Stimulated activated CD4-positive, alpha-beta T cell treated with anti-CD3 and anti-CD28 coated beads, Interleukin-12 subunit alpha, Interleukin-12 subunit beta, amount 100 ng/mL, for 24 hours (primary cell): Measurements from ENCODE around the gene CRMP1.
"Not testable (repeated sequence)": the region's sequence is repeated elsewhere in the genome, so short reads cannot be mapped to it uniquely, and the experiment has no call there.

Experiments used
- DNase-seq, 2 experiments: peaks; one replicate each; pipeline ENCODE4 v3.0.0-alpha.2; 2020; ENCODE audit warnings: low read depth in 2 of 2

Gene CRMP1

DNA sequence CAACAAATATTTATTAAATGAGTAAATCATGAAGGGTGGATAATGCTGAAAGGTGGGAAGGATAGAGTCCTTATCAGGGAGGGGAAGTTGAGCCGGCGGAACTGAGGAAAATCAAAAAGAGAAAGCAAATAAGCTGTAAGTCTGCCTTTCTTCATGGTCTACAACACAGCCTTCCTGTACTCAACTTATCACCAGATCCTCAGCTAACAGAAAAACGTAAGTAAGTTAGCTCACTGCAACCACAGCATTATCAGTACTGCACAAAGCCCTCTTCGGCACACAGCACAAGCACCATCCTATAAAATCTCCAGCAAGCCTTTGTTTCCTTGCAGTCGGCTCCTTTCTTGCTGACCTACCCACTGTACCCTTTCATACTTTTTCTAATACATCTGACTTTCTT, 70.3 kb downstream of the CRMP1 start:
- no peak for DNase-seq

DNA sequence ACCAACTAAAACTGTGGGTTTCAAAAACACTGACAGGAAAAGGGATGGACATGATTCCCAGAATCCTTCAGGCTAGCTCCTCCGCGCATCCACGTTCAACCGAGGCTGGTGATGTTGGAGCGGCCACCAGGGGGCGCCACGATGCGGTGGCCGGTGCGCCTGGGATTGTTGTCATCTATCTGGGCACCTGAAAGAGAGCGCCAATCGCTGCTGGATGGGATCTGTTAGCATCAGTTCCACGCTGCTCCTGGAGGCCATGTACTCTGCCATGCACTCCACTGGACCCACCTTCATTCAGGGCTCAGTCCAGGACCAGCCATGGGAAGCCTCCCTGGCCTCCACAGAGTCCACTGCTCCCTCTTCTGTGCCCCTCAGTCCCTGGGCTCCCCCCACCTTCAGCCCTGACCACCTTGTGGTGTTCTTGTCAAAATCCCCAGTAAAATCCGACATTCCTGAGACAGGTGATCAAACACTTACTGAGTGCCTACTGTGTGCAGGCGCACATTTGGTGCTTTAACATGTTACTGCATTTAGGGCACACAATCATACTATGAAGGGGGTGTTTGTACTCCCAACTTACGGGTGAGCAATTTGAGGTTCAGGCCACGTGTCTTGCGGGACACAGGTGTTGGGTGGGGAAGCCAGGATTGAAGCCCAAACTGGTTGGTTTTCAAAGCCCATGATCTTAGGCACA, 71.1 kb downstream of the CRMP1 start:
- no peak for DNase-seq

DNA sequence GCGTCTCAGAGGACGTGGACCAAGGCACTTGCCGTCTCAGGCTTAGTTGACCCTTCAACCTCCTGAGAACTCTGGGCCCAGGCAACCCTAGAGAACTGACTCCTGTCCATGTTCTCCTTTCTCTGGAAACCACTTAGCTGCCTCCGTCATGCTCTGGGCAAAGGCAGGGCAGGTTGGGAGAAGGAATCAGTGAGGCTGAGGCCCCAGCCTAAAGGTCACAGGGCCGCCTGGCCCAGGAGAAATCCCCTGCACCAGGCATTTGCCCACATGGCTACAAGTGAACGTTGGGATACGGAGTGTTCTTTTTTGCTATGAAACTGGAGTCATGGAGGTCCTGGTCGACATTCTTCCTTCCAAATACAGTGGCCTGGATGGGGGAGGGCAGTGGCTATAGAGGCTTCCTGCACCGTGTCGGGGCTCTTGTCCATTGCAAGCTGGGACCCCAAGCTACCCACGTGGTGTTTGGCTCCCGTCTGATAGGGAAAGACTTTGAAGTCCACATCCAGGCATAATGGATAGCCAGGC, 76.0 kb downstream of the CRMP1 start:
- no peak for DNase-seq

DNA sequence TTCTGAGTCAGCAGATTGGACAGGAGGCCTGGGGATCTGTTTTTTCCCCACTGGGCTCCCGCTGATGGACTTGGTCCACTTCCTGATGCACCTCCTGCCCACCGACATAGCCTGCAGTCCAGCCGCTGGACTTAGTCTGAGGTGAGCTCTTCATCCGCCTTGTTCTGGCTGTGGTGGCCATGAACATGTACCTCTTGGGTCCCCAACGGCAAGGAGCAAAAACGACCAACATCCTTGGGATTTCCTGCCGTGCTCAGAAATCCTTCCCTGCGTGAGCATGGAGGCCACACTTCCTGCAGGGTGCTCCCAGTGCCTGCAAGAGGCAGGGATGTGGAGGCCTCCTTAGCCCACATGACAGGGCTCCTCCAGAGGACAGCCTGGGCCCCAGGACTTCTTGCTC, 76.8 kb downstream of the CRMP1 start:
- DNase-seq = no peak

DNA sequence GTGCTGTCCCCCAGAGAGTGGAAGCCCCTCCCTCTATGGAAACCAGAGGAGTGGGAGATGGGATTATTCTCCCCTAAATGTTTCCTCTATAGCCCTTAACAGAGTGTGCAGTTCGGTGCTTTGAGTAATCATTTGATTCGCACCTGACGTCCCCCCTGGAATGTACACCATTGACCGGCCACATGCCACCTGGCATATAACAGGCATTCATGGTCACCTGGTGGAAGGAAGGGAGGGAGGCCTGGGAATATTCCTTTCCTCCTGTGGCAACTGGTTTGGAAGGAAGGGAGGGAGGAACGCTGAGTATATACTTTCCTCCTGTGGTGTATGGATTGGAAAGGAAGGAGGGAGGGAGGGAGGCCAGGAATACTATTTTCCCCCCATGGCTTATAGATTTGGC, 77.2 kb downstream of the CRMP1 start:
- DNase-seq = no peak

DNA sequence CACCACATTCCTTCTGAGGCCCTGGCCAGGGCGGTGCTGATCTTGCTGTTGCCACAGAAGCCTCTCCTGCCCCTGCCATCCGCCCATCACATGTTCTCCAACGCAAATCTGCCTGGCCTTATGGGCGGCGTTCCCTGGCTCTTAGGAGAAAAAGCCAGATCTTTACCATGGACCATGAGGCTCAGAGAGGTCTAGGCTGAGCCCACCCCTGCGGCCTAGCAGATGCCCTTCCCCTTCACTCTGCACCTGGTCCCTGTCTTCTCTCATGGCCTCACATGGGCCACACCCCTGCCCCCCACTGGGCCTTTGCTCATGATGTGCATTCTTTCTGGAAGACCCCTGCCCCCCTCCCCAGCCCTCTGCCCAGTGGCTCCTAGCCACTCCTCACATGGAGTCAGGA, 78.5 kb downstream of the CRMP1 start:
- DNase-seq = no peak

DNA sequence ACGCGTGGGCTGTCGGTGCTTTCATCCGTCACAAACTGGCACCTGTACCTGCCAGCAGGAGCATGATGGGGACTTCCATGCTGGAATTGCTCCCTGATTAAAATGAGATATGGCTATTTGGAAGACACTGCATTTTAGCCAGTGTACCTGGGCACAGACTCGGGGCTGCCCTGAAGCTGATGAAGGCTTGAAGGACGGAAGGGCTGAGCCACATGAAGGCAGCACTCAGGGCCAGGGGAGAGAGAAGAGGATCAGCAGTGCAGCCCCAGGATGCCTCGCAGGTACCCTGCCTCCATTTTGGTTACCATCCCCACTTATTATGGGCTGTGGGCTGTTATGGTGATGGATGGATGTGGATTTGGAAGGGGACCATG, 79.0 kb downstream of the CRMP1 start:
- DNase-seq = no peak

DNA sequence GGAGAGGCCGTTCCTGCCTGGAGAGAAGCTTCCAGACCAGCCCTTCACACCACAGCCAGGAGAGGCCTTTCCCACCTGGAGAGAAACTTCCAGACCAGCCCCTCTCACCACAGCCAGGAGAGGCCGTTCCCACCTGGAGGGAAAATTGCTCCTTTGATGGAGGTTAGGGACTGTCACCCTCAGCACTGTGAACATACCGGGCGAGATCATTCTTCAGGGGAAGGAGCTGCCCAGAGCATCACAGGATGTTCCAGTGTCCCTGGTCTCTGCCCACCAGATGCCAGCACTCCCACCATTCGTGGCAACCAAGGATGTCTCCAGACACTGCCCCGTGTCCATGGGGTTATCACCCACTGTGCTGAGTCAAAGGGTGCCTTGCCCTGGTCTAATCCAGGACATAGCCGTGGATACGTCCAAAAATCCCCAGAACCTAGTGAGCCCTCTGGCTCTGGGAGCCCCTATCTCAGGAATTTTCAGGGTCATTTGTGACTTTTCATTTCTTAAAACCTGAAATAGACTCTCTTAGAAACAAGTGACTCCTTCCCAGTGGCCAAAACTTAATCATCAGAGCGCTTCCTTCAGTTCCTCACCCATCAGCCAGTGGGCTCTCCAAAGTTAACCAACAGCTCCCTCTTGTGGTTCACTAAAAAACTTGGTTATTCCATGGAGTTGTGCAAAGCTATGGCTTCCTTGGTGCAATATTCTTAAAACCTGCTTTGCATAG, 80.2 kb downstream of the CRMP1 start:
- DNase-seq = no peak

DNA sequence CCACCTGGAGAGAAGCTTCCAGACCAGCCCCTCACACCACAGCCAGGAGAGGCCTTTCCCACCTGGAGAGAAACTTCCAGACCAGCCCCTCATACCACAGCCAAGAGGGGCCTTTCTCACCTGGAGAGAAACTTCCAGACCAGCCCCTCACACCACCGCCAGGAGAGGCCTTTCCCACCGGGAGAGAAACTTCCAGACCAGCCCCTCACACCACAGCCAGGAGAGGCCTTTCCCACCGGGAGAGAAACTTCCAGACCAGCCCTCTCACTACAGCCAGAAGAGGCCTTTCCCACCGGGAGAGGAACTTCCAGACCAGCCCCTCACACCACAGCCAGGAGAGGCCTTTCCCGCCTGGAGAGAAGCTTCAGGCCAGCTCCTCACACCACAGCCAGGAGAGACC, 80.8 kb downstream of the CRMP1 start:
- DNase-seq = not testable (repeated sequence)

DNA sequence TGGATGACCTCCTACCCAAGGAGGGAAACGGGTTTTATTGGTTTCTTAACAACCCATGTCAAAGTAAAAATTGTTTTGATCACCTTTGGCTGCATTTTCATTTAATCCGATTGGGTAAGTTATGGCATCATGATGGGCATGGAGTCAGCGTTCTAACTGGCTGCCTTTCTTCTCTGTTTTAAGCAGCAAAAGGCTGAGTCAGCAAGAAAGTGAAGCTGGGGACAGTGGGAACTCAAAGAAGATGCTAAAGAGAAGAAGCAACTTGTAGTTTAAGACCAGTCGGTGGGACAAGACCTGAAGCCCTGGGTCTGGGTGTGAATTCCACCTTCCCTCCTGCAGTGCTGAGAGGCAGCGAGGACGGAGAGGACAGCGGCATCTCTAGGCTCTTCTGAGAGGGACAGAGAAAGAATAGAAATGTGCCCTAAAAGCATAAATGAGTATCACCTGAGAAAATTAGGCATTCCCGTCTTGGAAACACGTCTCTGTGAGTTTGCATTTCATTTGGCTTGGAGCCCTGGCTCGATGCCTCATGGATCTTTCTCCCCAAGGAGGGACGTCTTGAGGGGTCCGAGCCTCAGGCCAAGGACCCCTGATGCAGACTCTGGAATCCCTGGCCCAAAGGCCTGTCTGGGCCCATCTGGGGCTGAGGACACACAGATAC, 82.0 kb downstream of the CRMP1 start:
- no peak for DNase-seq

DNA sequence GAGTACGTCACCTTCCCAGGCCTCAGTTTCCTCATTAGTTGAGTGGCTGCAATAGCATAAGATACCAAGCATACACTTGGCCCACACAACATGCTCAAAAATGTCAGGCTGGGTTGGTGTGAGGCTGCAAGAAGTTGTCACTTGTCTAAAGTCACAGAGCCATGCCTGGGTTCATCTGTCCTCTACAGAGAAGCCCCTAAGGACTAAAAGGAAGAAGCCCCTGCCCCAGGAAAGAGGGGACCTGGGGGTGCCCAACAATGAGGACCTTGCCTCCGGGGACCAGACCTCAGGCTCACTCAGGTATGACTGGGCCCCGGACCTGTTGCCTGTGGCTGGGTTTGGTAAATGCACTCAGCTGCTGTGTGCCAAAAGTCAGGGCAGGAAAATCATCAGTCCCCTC, 82.7 kb downstream of the CRMP1 start:
- no peak for DNase-seq

DNA sequence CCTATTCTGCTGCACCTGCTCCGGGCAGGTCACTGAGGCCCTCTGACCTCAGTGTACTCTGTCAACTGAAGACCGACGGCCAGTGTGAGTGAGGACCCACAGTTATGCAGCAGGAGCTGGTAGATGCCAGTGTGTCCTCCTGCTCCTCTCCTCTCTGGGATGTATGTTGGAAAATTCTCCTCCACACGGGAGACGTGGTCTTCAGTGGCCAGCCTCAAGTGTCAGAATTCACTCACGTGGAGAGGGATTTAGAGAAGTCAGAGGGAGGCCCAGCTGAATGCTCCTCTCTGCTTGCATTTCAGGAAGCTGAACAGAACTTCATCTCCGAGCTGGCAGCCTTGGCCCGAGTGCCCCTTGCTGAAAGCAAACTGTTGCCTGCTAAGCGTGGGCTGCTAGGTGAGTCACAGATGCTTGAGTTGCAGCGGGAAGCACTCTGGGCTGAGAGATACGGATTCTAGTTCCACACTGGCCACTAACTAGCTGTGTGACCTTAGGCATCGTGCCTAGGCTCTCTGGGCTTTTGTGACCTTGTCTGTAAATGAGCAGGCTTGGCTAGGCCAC, 83.6 kb downstream of the CRMP1 start:
- DNase-seq = no peak

DNA sequence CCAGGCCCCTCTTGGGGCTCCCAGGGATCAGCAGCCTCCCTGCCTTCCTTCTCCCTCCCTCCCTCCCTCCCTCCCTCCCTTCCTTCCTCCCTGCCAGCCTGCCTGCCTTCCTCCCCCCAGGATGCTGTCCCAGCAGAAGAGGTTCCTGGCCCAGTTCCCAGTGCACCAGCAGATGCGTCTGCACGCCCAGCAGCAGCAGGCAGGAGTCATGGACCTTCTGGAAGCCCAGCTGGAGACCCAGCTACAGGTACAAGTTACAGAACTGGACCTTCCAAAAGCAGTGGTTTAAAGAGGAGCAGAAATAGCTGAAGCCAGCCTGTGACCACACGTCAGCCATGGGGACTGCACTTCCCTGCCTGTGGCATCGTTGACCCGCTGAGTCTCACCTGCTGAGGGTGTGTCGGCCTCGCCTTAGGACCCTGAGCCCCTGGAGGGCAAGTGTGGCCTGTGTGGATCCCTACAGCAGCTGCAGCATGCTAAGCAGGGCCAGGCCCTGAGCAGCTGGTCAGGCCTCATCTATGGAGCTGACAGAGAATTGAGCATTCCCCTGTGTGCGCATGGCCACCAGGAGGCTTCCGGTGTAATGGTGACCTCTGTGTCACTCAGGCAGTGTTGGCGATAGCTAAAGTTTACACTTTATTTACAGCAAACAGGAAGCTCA, 84.7 kb downstream of the CRMP1 start:
- no peak for DNase-seq

DNA sequence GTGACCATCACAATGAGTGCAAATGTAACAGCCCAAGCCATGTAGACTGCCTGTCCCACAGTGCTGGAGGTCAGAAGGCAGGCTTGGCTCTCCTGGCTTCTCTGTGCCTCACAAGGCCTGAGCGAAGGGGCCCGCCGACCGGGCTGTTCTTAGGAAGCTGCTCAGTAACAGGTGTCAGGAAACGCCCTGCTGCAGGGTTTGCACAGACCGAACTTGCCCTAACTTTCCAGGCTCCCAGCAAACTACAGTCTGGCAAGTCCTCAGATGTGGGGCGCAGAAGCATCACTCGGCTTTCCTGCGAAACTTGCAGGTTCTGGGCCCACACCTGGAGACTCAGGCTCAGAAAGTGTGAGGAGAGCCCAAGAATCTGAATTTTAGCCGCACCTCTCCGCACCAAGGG, 87.6 kb downstream of the CRMP1 start:
- no peak for DNase-seq

DNA sequence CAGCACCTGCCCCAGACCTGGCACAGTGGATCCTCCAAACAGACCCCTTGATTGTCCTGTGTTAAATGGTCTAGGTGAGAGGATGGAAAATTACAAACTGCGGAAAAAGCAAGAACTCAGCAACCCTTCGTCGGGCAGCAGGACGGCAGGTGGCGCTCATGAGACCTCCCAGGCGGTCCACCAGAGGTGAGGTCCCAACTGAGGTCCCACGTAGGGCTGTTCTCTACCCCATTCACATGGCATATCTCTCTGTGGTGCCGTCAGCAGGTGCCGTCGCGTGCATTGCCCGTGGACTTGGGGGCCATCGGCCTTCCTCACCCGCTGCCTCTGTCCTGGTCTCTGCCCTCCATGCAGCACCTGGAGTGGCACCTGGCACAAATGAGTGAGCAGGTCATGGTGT, 88.2 kb downstream of the CRMP1 start:
- no peak for DNase-seq

DNA sequence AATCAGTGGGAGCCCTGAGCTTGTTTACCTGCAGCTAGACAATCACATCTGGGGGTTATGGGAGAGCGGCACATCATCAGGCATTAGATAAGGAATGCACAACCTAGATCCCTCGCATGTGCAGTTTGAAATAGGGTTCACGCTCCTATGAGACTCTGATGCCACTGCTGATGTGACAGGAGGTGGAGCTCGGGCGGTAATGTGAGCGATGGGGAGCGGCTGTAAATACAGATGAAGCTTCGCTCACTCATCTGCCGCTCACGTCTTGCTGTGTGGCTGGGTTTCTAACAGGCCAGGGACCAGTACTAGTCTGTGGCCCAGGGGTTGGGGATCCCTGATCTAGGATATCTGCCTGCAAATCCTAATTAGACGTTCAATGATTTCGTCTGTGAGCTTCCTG, 90.3 kb downstream of the CRMP1 start:
- no peak for DNase-seq

DNA sequence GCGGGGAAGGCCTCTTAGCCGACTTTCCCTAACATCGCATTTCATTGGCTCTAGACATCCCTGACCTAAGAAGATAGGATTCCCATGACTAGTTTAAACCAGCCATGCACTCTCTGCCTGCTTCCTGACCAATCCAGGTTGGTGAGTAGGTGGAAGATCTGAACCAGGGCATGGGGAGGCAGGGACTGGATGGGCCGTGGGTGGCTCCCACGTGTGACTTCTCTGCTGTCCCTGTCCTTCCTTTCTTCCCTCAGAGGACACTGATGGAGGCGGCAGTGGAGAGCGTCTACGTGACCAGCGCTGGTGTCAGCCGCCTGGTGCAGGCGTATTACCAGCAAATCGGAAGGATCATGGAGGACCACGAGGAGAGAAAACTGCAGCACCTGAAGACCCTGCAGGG, 91.2 kb downstream of the CRMP1 start:
- no peak for DNase-seq

DNA sequence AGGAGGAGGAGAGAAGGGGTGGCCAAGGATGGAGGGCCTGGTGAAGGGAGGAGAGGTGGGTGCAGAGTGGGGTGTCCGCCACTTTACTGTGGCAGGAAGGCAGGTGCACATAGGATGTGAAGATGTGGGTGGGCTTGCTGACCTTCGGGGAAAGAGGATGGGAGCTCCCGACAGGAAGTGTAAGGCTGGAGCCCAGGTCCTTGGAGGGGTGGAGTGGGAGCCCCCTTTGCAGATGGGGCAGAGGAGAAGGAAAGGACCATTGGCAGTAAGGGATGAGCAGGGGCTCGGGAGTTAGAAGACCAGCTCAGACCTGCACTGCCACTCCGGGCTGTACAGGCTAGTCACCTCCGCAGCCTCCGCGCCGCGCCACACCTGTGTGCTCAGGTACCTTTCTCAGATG, 92.4 kb downstream of the CRMP1 start:
- DNase-seq = no peak

DNA sequence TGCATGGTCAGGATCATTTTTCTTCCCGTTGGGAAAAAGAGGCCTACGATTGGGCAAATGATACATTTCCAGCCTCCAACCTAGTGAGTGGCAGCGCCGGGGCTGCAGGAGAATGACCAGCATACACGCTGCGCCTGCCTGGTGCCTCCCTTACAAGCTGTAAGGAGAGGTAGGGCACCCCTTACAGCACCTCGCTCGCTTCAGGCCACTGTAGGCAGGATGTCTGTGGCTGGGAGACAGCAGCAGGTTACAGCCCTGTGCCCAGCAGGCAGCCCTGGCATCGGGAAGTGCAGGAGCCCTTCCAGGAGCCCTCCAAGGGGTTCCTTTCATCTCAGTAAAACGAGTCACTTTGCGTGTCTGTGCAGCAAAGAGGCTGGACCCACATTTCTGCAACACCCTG, 93.5 kb downstream of the CRMP1 start:
- DNase-seq = no peak

DNA sequence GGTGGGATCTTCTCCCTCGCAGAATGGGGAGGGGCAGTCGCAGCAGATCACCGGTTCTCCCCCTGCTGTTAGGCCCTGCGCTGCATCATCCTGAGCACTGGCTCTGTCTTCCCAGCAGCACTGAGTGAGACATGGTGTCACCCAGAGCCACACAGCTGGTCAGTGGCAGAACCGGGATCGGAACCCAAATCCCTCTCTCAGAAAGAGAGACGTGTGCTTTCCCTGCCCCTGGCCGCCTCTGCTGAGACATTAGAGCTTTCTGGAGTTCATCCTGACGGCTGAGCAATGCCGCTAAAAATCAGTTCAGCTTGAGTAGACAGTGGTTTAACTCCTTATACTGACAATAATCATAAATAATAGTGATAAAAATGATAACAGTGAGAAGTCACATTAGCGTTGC, 93.9 kb downstream of the CRMP1 start:
- DNase-seq = no peak

DNA sequence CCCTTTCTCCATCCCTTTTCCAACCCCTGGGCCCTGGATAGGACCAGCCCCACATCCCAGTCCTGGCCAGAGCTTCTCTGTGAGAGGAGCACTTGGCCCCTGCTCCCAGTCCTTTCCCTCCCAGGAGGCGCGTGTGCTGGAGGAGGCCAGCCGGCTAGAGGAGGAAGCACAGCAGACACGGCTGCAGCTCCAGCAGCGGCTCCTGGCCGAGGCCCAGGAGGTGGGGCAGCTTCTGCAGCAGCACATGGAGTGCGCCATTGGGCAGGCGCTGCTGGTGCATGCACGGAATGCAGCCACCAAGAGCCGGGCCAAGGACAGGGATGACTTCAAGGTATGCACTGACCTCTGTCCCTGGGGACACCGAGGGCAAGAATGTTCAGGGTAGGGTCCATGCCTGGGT, 94.4 kb downstream of the CRMP1 start:
- DNase-seq = no peak

DNA sequence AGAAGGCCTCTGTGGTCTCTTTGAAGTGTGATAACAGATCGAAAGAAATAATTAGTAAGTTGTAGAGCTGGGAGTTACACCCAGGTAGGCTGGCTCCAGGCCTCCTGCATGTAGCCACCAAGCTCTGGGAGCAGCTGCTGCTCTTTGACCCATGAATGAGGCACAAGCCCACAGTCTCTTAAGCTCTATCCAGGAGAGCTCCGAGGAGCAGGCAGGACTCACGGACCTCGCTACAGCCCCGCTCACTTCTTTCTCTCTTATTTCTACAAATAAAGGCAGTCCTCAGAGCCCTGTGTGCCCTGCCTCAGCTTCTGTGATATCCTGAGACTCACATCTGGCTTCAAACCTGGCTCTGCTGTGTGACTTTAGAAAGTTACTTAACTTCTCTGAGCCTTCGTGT, 95.0 kb downstream of the CRMP1 start:
- DNase-seq = no peak
